HEK293 (cell line): ENCODE data around the gene PSMG2.

Experiments used
- WT1 ChIP-seq: fragments of 450-650 bp; formaldehyde crosslinking; IDR thresholded peaks from 2 replicates; pipeline ENCODE4 v1.5.1; 2016; ENCODE audit warnings: missing biosample characterization, missing genetic modification characterization
- YY1 ChIP-seq: fragments of 450-650 bp; formaldehyde crosslinking; IDR thresholded peaks from 2 replicates; pipeline ENCODE4 v1.5.1; 2018; ENCODE audit warnings: missing biosample characterization, missing genetic modification characterization
- YY2 ChIP-seq: fragments of 450-650 bp; formaldehyde crosslinking; IDR thresholded peaks from 2 replicates; pipeline ENCODE4 v1.5.1; 2016; ENCODE audit warnings: missing biosample characterization, missing genetic modification characterization
- ZBTB26 ChIP-seq: fragments of 450-650 bp; formaldehyde crosslinking; optimal IDR thresholded peaks from 2 replicates; pipeline ENCODE3; 2016; ENCODE audit warnings: missing biosample characterization, mild to moderate bottlenecking, missing genetic modification characterization
- ZBTB44 ChIP-seq: fragments of 450-650 bp; IDR thresholded peaks from 2 replicates; pipeline ENCODE4 v1.5.1; 2018; ENCODE audit warnings: missing biosample characterization, mild to moderate bottlenecking, missing genetic modification characterization
- ZBTB7A ChIP-seq: fragments of 450-650 bp; formaldehyde crosslinking; IDR thresholded peaks from 2 replicates; pipeline ENCODE4 v1.5.1; 2016; ENCODE audit warnings: low read depth, missing biosample characterization, missing genetic modification characterization
- ZFHX2 ChIP-seq: fragments of 450-650 bp; formaldehyde crosslinking; conservative IDR thresholded peaks from 2 replicates; pipeline ENCODE4 v1.5.1; 2016; ENCODE audit warnings: missing biosample characterization, missing genetic modification characterization
- ZFP37 ChIP-seq: fragments of 450-650 bp; formaldehyde crosslinking; IDR thresholded peaks from 2 replicates; pipeline ENCODE4 v1.5.1; 2016; ENCODE audit warnings: missing biosample characterization, missing genetic modification characterization
- ZNF2 ChIP-seq: fragments of 450-650 bp; formaldehyde crosslinking; IDR thresholded peaks from 2 replicates; pipeline ENCODE4 v1.5.1; 2016; ENCODE audit warnings: missing biosample characterization, missing genetic modification characterization
- ZNF266 ChIP-seq: fragments of 450-650 bp; formaldehyde crosslinking; IDR thresholded peaks from 2 replicates; pipeline ENCODE4 v1.5.1; 2016; ENCODE audit warnings: missing biosample characterization, missing genetic modification characterization, low read depth
- ZNF280D ChIP-seq: fragments of 450-650 bp; formaldehyde crosslinking; IDR thresholded peaks from 2 replicates; pipeline ENCODE4 v1.5.1; 2016; ENCODE audit warnings: missing biosample characterization, missing genetic modification characterization
- ZNF324 ChIP-seq: fragments of 450-650 bp; formaldehyde crosslinking; IDR thresholded peaks from 2 replicates; pipeline ENCODE4 v1.5.1; 2016; ENCODE audit warnings: missing biosample characterization, missing genetic modification characterization
- ZNF335 ChIP-seq: fragments of 450-650 bp; formaldehyde crosslinking; conservative IDR thresholded peaks from 2 replicates; pipeline ENCODE4 v1.5.1; 2016; ENCODE audit warnings: missing biosample characterization, missing genetic modification characterization
- ZNF560 ChIP-seq: fragments of 450-650 bp; formaldehyde crosslinking; IDR thresholded peaks from 2 replicates; pipeline ENCODE4 v1.5.1; 2017; ENCODE audit warnings: missing biosample characterization, missing genetic modification characterization, borderline replicate concordance
- ZNF600 ChIP-seq: fragments of 450-650 bp; formaldehyde crosslinking; IDR thresholded peaks from 2 replicates; pipeline ENCODE4 v1.5.1; 2016; ENCODE audit warnings: missing biosample characterization, missing genetic modification characterization
- ZNF623 ChIP-seq: fragments of 450-650 bp; formaldehyde crosslinking; IDR thresholded peaks from 2 replicates; pipeline ENCODE4 v1.5.1; 2016; ENCODE audit warnings: missing biosample characterization, missing genetic modification characterization
- ZNF639 ChIP-seq: fragments of 450-650 bp; formaldehyde crosslinking; IDR thresholded peaks from 2 replicates; pipeline ENCODE4 v1.5.1; 2016; ENCODE audit warnings: missing biosample characterization, missing genetic modification characterization
- ZNF670 ChIP-seq: fragments of 450-650 bp; formaldehyde crosslinking; IDR thresholded peaks from 2 replicates; pipeline ENCODE4 v1.5.1; 2016; ENCODE audit warnings: missing biosample characterization, missing genetic modification characterization, low read depth
- ZNF791 ChIP-seq: fragments of 450-650 bp; formaldehyde crosslinking; IDR thresholded peaks from 2 replicates; pipeline ENCODE4 v1.5.1; 2016; ENCODE audit warnings: missing biosample characterization, missing genetic modification characterization
- ZNF843 ChIP-seq: fragments of 450-650 bp; formaldehyde crosslinking; IDR thresholded peaks from 2 replicates; pipeline ENCODE4 v1.5.1; 2016; ENCODE audit warnings: missing biosample characterization, missing genetic modification characterization
- ZSCAN30 ChIP-seq: fragments of 450-650 bp; IDR thresholded peaks from 2 replicates; pipeline ENCODE4 v1.5.1; 2018; ENCODE audit warnings: missing biosample characterization, mild to moderate bottlenecking, missing genetic modification characterization, moderate library complexity
- TF ChIP-seq, protein P1 (sequence below): fragments of 450-650 bp; formaldehyde crosslinking; conservative IDR thresholded peaks from 2 replicates; pipeline ENCODE4 v1.5.1; 2016; ENCODE audit warnings: low read depth, missing biosample characterization, missing genetic modification characterization
- TF ChIP-seq, protein P2 (sequence below): fragments of 450-650 bp; formaldehyde crosslinking; IDR thresholded peaks from 2 replicates; pipeline ENCODE4 v1.5.1; 2016; ENCODE audit warnings: missing biosample characterization, missing genetic modification characterization
- TF ChIP-seq, protein P3 (sequence below): fragments of 450-650 bp; IDR thresholded peaks from 2 replicates; pipeline ENCODE4 v1.5.1; 2018; ENCODE audit warnings: missing biosample characterization, missing genetic modification characterization

The PSMG2 gene

DNA sequence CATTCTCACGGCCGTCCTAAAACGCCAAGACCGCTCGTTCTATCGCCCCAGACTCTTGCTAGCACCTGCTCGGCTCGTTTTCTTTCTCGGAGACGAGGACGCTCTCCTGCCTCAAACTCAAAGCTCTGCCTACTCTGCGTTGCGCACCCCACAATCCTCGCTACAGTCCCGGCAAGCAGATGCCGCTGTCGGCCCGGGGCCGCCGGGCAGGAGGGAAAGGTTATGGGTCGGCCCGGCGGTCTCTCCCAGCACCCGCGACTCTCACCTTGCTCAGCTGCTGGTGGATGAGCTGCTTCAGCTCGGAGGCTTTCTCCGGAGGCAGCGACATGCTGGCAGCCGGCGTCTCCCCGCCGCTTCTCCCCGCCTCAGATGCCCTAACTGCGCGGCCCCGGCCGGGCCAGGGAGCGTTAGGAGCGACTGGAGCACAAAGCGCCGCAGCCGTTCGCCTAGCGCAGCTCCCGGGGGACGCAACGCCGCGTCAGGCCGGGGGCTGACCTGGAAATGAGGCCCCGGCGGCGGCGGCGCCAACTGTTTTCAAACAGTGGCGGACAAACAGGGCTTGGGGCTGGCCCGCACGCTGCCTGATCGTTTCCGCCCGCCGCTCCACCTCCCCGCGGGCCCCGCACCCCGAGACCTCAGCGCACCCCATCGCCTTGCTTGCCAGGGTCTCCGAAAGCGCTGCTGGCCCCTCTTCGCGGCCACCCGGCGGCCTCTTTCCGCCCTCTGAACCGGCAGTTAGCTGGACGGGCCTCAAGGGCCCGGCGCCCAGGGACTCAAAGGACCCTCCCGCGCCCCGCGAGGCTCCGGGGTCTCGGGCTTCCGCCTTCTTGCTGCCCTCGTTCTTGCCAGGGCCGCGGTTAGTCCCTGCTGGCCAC is at the start of gene PSMG2, which contains the start of gene CEP76 (continued):
- TF ChIP-seq, protein P1, sequence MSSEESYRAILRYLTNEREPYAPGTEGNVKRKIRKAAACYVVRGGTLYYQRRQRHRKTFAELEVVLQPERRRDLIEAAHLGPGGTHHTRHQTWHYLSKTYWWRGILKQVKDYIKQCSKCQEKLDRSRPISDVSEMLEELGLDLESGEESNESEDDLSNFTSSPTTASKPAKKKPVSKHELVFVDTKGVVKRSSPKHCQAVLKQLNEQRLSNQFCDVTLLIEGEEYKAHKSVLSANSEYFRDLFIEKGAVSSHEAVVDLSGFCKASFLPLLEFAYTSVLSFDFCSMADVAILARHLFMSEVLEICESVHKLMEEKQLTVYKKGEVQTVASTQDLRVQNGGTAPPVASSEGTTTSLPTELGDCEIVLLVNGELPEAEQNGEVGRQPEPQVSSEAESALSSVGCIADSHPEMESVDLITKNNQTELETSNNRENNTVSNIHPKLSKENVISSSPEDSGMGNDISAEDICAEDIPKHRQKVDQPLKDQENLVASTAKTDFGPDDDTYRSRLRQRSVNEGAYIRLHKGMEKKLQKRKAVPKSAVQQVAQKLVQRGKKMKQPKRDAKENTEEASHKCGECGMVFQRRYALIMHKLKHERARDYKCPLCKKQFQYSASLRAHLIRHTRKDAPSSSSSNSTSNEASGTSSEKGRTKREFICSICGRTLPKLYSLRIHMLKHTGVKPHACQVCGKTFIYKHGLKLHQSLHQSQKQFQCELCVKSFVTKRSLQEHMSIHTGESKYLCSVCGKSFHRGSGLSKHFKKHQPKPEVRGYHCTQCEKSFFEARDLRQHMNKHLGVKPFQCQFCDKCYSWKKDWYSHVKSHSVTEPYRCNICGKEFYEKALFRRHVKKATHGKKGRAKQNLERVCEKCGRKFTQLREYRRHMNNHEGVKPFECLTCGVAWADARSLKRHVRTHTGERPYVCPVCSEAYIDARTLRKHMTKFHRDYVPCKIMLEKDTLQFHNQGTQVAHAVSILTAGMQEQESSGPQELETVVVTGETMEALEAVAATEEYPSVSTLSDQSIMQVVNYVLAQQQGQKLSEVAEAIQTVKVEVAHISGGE = peak; percentile 60
- TF ChIP-seq ZNF324 (tag by site-specific recombination) (peak; percentile 76), ZBTB44 (tag by site-specific recombination) (no peak), YY1 (tag by site-specific recombination) (peak; percentile 41), ZFP37 (peak; percentile 94), WT1 (tag by site-specific recombination) (0 out of 2 replicates have a peak, but pooled peaks have one; percentile 19), ZNF560 (tag by site-specific recombination) (0 out of 2 replicates have a peak, but pooled peaks have one; percentile 27), ZNF335 (peak; percentile 100), ZBTB7A (tag by site-specific recombination) (peak; percentile 80; the same call in 1 of the 2 replicates), ZNF670 (tag by site-specific recombination) (no peak), ZNF639 (peak; percentile 62; the same call in 1 of the 2 replicates), ZNF843 (tag by site-specific recombination) (peak; percentile 75), ZNF266 (tag by site-specific recombination) (0 out of 2 replicates have a peak, but pooled peaks have one; percentile 44), ZNF791 (tag by site-specific recombination) (no peak), ZBTB26 (tag by site-specific recombination) (peak; percentile 91), ZFHX2 (tag by site-specific recombination) (peak; percentile 60; the same call in 1 of the 2 replicates), ZSCAN30 (tag by site-specific recombination) (peak; percentile 80), ZNF2 (tag by site-specific recombination) (peak; percentile 41; the same call in 1 of the 2 replicates), ZNF623 (0 out of 2 replicates have a peak, but pooled peaks have one; percentile 21), ZNF280D (tag by site-specific recombination) (no peak), YY2 (tag by site-specific recombination) (peak; percentile 93), ZNF600 (tag by site-specific recombination) (peak; percentile 30; the same call in 1 of the 2 replicates)
- TF ChIP-seq, protein P2, sequence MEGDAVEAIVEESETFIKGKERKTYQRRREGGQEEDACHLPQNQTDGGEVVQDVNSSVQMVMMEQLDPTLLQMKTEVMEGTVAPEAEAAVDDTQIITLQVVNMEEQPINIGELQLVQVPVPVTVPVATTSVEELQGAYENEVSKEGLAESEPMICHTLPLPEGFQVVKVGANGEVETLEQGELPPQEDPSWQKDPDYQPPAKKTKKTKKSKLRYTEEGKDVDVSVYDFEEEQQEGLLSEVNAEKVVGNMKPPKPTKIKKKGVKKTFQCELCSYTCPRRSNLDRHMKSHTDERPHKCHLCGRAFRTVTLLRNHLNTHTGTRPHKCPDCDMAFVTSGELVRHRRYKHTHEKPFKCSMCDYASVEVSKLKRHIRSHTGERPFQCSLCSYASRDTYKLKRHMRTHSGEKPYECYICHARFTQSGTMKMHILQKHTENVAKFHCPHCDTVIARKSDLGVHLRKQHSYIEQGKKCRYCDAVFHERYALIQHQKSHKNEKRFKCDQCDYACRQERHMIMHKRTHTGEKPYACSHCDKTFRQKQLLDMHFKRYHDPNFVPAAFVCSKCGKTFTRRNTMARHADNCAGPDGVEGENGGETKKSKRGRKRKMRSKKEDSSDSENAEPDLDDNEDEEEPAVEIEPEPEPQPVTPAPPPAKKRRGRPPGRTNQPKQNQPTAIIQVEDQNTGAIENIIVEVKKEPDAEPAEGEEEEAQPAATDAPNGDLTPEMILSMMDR (tag by site-specific recombination) = peak; percentile 47
- TF ChIP-seq, protein P3, sequence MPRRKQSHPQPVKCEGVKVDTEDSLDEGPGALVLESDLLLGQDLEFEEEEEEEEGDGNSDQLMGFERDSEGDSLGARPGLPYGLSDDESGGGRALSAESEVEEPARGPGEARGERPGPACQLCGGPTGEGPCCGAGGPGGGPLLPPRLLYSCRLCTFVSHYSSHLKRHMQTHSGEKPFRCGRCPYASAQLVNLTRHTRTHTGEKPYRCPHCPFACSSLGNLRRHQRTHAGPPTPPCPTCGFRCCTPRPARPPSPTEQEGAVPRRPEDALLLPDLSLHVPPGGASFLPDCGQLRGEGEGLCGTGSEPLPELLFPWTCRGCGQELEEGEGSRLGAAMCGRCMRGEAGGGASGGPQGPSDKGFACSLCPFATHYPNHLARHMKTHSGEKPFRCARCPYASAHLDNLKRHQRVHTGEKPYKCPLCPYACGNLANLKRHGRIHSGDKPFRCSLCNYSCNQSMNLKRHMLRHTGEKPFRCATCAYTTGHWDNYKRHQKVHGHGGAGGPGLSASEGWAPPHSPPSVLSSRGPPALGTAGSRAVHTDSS (tag by site-specific recombination) = no peak
